ENCODE data around the gene ARMH2. TPM values are rescaled to one million over a fixed set of nuclear protein-coding genes. Genes with fewer than 3 reads are reported as not detected.
"Not testable (repeated sequence)": the region's sequence is repeated elsewhere in the genome, so short reads cannot be mapped to it uniquely, and the experiment has no call there.

Gene ARMH2
- total and polyA plus RNA-seq, 9 donors: not detected

- H3K27ac ChIP-seq; H3K4me3 ChIP-seq; H3K4me1 ChIP-seq (ENCODE audit: insufficient read depth); H3K9me3 ChIP-seq; H3K36me3 ChIP-seq; DNase-seq; H3K27me3 ChIP-seq: not testable (repeated sequence)
- 89 to 94% (median 93%) methylated on average over 20 of the region's 20 CpGs for WGBS, 3 donors
- intact Hi-C loops (cut with DNase I): loop anchor here (5.0 to 10.0 kb wide), 3 partner anchors 180 to 190 kb away; no protein-coding TSS in a partner anchor
These were observed 33.6 kb downstream of the ARMH2 start for GRCh38 chr6:24764833-24765828.

- no peaks in the 10 kb centered on the region for H3K36me3 ChIP-seq
- intact Hi-C loops (cut with DNase I): loop anchor here in 3 of 4 donors (5.0 to 10.0 kb wide), 3 partner anchors 179 to 189 kb away; no protein-coding TSS in a partner anchor
- H3K4me1 ChIP-seq (ENCODE audit: insufficient read depth): peaks cover 2% of the 10 kb centered on the region
- H3K27ac ChIP-seq: no peak overlapping the region
- no peaks in the 10 kb centered on the region for H3K27me3 ChIP-seq
- WGBS, 3 donors: 69 to 74% (median 72%) methylated on average over 3 of the region's 3 CpGs
- DNase-seq: no peak
- TF ChIP-seq CTCF (IDR thresholded peaks at IDR 0.05) (no peak), POLR2A (IDR thresholded peaks at IDR 0.05) (no peak), EP300 (IDR thresholded peaks at IDR 0.05) (no peak)
- no peak overlapping the region for H3K4me3 ChIP-seq
- no peaks in the 10 kb centered on the region for H3K9me3 ChIP-seq
These were observed 35.1 kb downstream of the ARMH2 start for GRCh38 chr6:24763578-24763977.

- H3K27me3 ChIP-seq: no peaks in the 10 kb centered on the region
- intact Hi-C loops (cut with DNase I): loop anchor here in 3 of 4 donors (5.0 to 10.0 kb wide), 3 partner anchors 177 to 187 kb away; no protein-coding TSS in a partner anchor
- peaks cover 2% of the 10 kb centered on the region for H3K4me1 ChIP-seq (ENCODE audit: insufficient read depth)
- H3K4me3 ChIP-seq: no peak overlapping the region
- H3K9me3 ChIP-seq: no peaks in the 10 kb centered on the region
- TF ChIP-seq CTCF (IDR thresholded peaks at IDR 0.05) (no peak), POLR2A (IDR thresholded peaks at IDR 0.05) (no peak), EP300 (IDR thresholded peaks at IDR 0.05) (no peak)
- H3K36me3 ChIP-seq: no peaks in the 10 kb centered on the region
- no peak for DNase-seq
- H3K27ac ChIP-seq: no peak overlapping the region
These were observed 36.9 kb downstream of the ARMH2 start for GRCh38 chr6:24761851-24762250.

GRCh38 chr6:24761193-24761835, 37.4 kb downstream of the ARMH2 start:
- H3K4me3 ChIP-seq: no peak overlapping the region
- H3K36me3 ChIP-seq: no peaks in the 10 kb centered on the region
- no peak for DNase-seq
- 85 to 92% (median 87%) methylated on average over 17 of the region's 17 CpGs for WGBS, 3 donors
- H3K27ac ChIP-seq: no peak overlapping the region
- intact Hi-C loops (cut with DNase I): loop anchor here in 3 of 4 donors (5.0 to 10.0 kb wide), 3 partner anchors 177 to 187 kb away; no protein-coding TSS in a partner anchor
- H3K27me3 ChIP-seq: no peaks in the 10 kb centered on the region
- H3K9me3 ChIP-seq: no peaks in the 10 kb centered on the region
- H3K4me1 ChIP-seq (ENCODE audit: insufficient read depth): peaks cover 2% of the 10 kb centered on the region
- TF ChIP-seq CTCF (IDR thresholded peaks at IDR 0.05) (no peak), POLR2A (IDR thresholded peaks at IDR 0.05) (no peak), EP300 (IDR thresholded peaks at IDR 0.05) (no peak)
